ENCODE data around the gene TJP3. TPM values are rescaled to one million over a fixed set of nuclear protein-coding genes. Genes with fewer than 3 reads are reported as not detected.

The TJP3 gene
- total RNA-seq, 1 donor from 2014 or later, result 20.0 TPM

DNA sequence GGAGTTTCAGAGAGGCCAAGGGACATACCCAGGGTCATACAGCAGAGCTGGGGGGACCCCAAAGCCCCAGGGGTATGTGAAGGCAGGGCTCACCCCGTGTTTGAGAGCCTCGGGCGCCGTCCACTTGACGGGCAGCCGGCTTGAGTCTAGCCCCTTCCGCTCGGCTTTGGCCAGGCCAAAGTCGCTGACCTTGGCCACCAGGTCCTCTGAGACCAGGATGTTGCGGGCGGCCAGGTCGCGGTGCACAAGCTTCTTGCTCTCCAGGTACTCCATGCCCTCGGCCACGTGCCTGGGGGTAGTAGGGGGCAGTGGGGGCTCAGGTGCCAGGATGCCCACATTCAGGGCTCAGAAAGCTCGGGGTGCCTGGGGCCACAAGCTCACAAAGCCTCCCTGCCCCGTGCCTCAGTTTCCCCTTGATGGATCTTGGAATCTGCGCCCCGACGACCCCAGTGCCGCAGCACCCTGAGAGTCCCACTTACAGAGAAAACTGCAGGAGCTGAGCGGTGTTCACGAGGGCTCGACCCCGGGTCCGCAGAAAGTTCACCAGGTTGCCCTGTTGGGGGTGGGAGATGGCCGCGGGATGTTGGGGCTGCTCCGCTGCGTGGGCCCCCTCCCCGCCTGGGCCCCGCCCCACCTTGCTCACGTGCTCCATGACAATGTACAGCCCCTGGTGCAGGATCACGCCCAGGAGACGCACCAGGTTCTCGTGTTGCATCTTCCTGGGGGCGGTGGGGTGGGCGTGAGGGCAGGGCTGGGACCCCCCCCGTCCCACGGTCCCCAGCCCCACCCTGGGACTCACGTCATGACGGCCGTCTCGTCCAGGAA, 70.9 kb downstream of the TJP3 start:
- H3K27ac Mint-ChIP-seq, result no peak overlapping the region
- H3K9me3 Mint-ChIP-seq, result peaks cover 8% of the 10 kb centered on the region
- H3K4me3 Mint-ChIP-seq, result no peak overlapping the region
- no peak for DNase-seq (ENCODE audit: extremely low spot score, unreplicated experiment)
- peaks cover 4% of the 10 kb centered on the region for H3K27me3 Mint-ChIP-seq
- no peaks in the 10 kb centered on the region for H3K36me3 Mint-ChIP-seq
- no peaks in the 10 kb centered on the region for H3K4me1 Mint-ChIP-seq (ENCODE audit: unreplicated experiment)
- TF ChIP-seq, protein P1, sequence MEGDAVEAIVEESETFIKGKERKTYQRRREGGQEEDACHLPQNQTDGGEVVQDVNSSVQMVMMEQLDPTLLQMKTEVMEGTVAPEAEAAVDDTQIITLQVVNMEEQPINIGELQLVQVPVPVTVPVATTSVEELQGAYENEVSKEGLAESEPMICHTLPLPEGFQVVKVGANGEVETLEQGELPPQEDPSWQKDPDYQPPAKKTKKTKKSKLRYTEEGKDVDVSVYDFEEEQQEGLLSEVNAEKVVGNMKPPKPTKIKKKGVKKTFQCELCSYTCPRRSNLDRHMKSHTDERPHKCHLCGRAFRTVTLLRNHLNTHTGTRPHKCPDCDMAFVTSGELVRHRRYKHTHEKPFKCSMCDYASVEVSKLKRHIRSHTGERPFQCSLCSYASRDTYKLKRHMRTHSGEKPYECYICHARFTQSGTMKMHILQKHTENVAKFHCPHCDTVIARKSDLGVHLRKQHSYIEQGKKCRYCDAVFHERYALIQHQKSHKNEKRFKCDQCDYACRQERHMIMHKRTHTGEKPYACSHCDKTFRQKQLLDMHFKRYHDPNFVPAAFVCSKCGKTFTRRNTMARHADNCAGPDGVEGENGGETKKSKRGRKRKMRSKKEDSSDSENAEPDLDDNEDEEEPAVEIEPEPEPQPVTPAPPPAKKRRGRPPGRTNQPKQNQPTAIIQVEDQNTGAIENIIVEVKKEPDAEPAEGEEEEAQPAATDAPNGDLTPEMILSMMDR (conservative IDR thresholded peaks at IDR 0.05), result no peak

DNA sequence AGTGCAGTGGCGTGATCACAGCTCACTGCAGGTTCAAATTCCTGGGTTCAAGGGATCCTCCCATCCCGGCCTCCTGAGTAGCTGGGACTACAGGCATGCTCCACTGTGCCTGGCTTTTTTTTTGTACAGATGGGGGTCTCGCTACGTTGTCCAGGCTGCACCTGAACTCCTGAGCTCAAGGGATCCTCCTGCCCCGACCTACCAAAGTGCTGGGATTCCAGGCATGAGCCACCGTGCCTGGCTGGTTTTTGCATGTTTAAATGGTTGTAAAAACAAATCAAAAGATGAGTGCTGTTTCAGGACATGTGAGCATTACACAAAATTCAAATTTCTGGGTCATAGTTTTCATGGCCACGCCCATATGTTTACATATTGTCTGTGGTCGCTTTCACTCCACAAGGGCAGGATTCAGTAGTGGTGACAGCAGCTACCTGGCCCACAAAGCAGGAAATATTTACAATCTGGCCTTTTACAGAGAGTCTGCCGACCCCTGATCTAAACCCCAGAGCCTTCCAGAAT, 72.7 kb downstream of the TJP3 start:
- no peak for DNase-seq (ENCODE audit: extremely low spot score, unreplicated experiment)
- Mint-ChIP-seq H3K9me3 (peaks cover 8% of the 10 kb centered on the region), H3K27me3 (peaks cover 19% of the 10 kb centered on the region), H3K27ac (no peak overlapping the region), H3K36me3 (no peaks in the 10 kb centered on the region), H3K4me3 (no peak overlapping the region), H3K4me1 (ENCODE audit: unreplicated experiment) (no peaks in the 10 kb centered on the region)
- TF ChIP-seq, protein P1 (conservative IDR thresholded peaks at IDR 0.05), result no peak

DNA sequence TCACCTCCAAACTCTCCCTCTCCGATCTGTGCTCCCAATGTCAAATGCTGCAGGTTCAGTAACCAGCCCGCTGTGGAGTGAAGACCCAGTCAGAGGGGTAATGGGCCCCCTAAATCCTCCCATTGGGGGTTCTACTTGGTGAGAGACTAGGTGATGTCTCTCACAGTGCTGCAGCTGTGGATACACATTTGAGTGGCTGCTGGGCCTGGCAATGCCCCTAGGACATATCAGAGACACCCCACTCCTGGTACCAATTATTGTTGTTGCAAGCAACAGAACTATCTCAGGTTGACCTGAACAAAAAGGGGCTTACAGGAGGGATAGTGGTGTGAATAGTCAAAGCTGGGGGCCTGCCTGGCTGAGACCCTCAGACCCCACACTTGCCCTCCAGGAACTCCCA, 73.4 kb downstream of the TJP3 start:
- DNase-seq (ENCODE audit: extremely low spot score, unreplicated experiment), result no peak

DNA sequence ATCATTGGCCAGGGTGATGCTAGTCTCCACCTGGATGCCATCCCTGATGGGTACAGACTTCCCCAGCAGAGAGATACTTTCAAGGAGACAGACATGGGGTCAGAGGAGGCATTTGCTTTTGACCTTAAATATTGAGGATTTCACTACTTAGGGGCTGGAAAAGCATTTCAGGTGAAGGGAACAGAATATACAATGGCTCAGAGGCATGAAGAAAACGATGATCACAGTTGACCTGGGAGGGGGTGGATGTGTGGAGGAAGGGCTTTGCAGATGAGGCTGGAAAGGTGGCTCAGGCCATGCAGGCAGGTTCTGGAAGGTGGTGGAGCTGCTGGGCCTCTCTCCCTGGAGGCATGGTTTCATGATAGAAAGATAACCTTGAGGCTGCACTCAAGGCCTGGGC, 74.1 kb downstream of the TJP3 start:
- H3K4me3 Mint-ChIP-seq, result no peak overlapping the region
- H3K27ac Mint-ChIP-seq, result no peak overlapping the region
- DNase-seq (ENCODE audit: extremely low spot score, unreplicated experiment), result no peak
- peaks cover 8% of the 10 kb centered on the region for H3K9me3 Mint-ChIP-seq
- H3K27me3 Mint-ChIP-seq, result peaks cover 28% of the 10 kb centered on the region
- no peaks in the 10 kb centered on the region for H3K36me3 Mint-ChIP-seq
- no peaks in the 10 kb centered on the region for H3K4me1 Mint-ChIP-seq (ENCODE audit: unreplicated experiment)
- TF ChIP-seq, protein P1 (conservative IDR thresholded peaks at IDR 0.05), result no peak

More for the DNA sequence above, 73.4 kb downstream of the TJP3 start:
- no peaks in the 10 kb centered on the region for H3K4me1 Mint-ChIP-seq (ENCODE audit: unreplicated experiment)
- H3K9me3 Mint-ChIP-seq, result peaks cover 8% of the 10 kb centered on the region
- peaks cover 21% of the 10 kb centered on the region for H3K27me3 Mint-ChIP-seq
- no peaks in the 10 kb centered on the region for H3K36me3 Mint-ChIP-seq
- no peak overlapping the region for H3K4me3 Mint-ChIP-seq
- TF ChIP-seq, protein P1 (conservative IDR thresholded peaks at IDR 0.05), result no peak
- H3K27ac Mint-ChIP-seq, result no peak overlapping the region

DNA sequence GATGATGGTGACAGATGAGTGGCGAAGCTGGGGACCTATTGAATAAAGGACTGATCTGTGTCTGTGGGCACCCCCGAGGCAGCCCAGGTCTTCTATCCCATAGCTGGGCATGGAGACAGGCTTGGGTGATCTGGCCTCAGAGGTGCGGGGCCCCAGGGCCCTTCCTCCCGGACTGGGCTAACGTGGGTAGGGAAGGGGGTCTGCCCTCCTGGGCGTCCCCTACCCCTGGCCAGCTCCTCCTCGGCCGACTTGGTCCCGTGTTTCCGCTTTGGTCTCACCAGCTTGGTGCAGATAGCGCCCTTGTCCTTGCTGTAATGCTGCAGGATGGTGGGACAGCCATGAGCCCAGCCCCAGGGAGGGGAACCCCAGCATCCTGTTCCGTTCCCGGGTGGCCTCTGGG, 74.7 kb downstream of the TJP3 start:
- H3K36me3 Mint-ChIP-seq, result no peaks in the 10 kb centered on the region
- DNase-seq (ENCODE audit: extremely low spot score, unreplicated experiment), result no peak
- H3K27me3 Mint-ChIP-seq, result peaks cover 32% of the 10 kb centered on the region
- TF ChIP-seq, protein P1 (conservative IDR thresholded peaks at IDR 0.05), result no peak
- H3K4me1 Mint-ChIP-seq (ENCODE audit: unreplicated experiment), result no peaks in the 10 kb centered on the region
- H3K27ac Mint-ChIP-seq, result no peak overlapping the region
- H3K9me3 Mint-ChIP-seq, result peaks cover 8% of the 10 kb centered on the region
- no peak overlapping the region for H3K4me3 Mint-ChIP-seq

Measured in type B pancreatic cell (in vitro differentiated cells).